ENCODE measurements around the gene PCSK9.

GRCh38 chr1:55076356-55076755, 37.0 kb downstream of the PCSK9 start:
- TF ChIP-seq CTCF (IDR thresholded peaks at IDR 0.05; ENCODE audit: low read depth, low read length, missing input control) (no peak), JUND (IDR thresholded peaks at IDR 0.05) (no peak), GABPA (IDR thresholded peaks at IDR 0.05 in 1 of 2, conservative IDR thresholded peaks at IDR 0.05 in 1 of 2) (no peak), YY1 (IDR thresholded peaks at IDR 0.05) (no peak), MAX (IDR thresholded peaks at IDR 0.05) (no peak), RAD21 (IDR thresholded peaks at IDR 0.05) (no peak), SP1 (IDR thresholded peaks at IDR 0.05) (no peak), REST (IDR thresholded peaks at IDR 0.05) (no peak), EGR1 (IDR thresholded peaks at IDR 0.05; ENCODE audit: low read depth in 2 of 2) (no peak)

Data from liver (tissue), 3 donors.